Neural cell (in vitro differentiated cells): Measurements from ENCODE around the gene HDAC11. TPM values are rescaled to one million over a fixed set of nuclear protein-coding genes. Genes with fewer than 3 reads are reported as not detected.

Experiments
- H2AFZ ChIP-seq: fragments of 200-600, 300-800 bp; sonication (generic), shearing (Covaris generic); 2 replicates; pipeline ENCODE4 v1.6.0; 2014; ENCODE audit warnings: low read depth, mild to moderate bottlenecking, antibody characterized with exemption, low read length, moderate library complexity
- H3F3A ChIP-seq: fragments of 200-600 bp; shearing (Covaris generic); 2 replicates; pipeline ENCODE4 v1.6.1; 2016; ENCODE audit warnings: mild to moderate bottlenecking, moderate library complexity, mixed read lengths, antibody characterized with exemption, low read length; ENCODE audit not compliant: insufficient read depth, poor library complexity, severe bottlenecking
- H3K27ac ChIP-seq: fragments of 200-600, 300-800 bp; sonication (generic), shearing (Covaris generic); 2 replicates; pipeline ENCODE4 v1.5.1; 2014; ENCODE audit warnings: mild to moderate bottlenecking, low read length, moderate library complexity
- H3K27me3 ChIP-seq: fragments of 300-800, 200-600 bp; sonication (generic), shearing (Covaris generic); 2 replicates; pipeline ENCODE4 v1.6.0; 2014; ENCODE audit warnings: mild to moderate bottlenecking, low read depth, low read length, moderate library complexity; ENCODE audit not compliant: insufficient read depth
- H3K36me3 ChIP-seq: fragments of 300-800, 200-600 bp; sonication (generic), shearing (Covaris generic); 2 replicates; pipeline ENCODE4 v1.5.1; 2014; ENCODE audit warnings: mild to moderate bottlenecking, antibody characterized with exemption, low read length, moderate library complexity; ENCODE audit not compliant: insufficient read depth
- H3K4me2 ChIP-seq: fragments of 300-800, 200-600 bp; sonication (generic), shearing (Covaris generic); 2 replicates; pipeline ENCODE4 v1.6.0; 2014; ENCODE audit warnings: mild to moderate bottlenecking, low read length
- H3K4me3 ChIP-seq: fragments of 300-800, 200-600 bp; sonication (generic), shearing (Covaris generic); 2 replicates; pipeline ENCODE4 v1.5.1; 2014; ENCODE audit warnings: mild to moderate bottlenecking, low read length, moderate library complexity
- H3K79me2 ChIP-seq: fragments of 200-600 bp; shearing (Covaris generic); replicated peaks from 2 replicates; pipeline ENCODE4 v1.6.0; 2014; ENCODE audit warnings: mild to moderate bottlenecking, low read length, moderate library complexity; ENCODE audit not compliant: insufficient read depth
- H3K9ac ChIP-seq: fragments of 300-800, 200-600 bp; sonication (generic), shearing (Covaris generic); 2 replicates; pipeline ENCODE4 v1.6.1; 2016; ENCODE audit warnings: mild to moderate bottlenecking, low read length, mixed read lengths
- H3K9me2 ChIP-seq: fragments of 200-600 bp; shearing (Covaris generic); 2 replicates; pipeline ENCODE4 v1.6.1; 2016; ENCODE audit warnings: mild to moderate bottlenecking, low read length, mixed read lengths; ENCODE audit not compliant: insufficient read depth
- H3K9me3 ChIP-seq: fragments of 200-600, 300-800 bp; sonication (generic), shearing (Covaris generic); 2 replicates; pipeline ENCODE4 v1.6.1; 2016; ENCODE audit warnings: mild to moderate bottlenecking, mixed run types, low read length, moderate library complexity, mixed read lengths
- H4K20me1 ChIP-seq: fragments of 200-600 bp; shearing (Covaris generic); 2 replicates; pipeline ENCODE4 v1.6.1; 2016; ENCODE audit warnings: mild to moderate bottlenecking, mixed run types; ENCODE audit not compliant: insufficient read depth
- CTCF ChIP-seq: fragments of 450-650 bp; IDR thresholded peaks from 2 replicates; pipeline ENCODE4 v1.5.1; 2014; ENCODE audit warnings: antibody characterized with exemption, mild to moderate bottlenecking, moderate library complexity; ENCODE audit not compliant: poor library complexity, severe bottlenecking
- EP300 ChIP-seq: fragments of 450-650 bp; conservative IDR thresholded peaks from 2 replicates; pipeline ENCODE4 v1.6.1; 2014; ENCODE audit warnings: antibody characterized with exemption, mild to moderate bottlenecking, moderate library complexity; ENCODE audit not compliant: poor library complexity, severe bottlenecking
- EZH2 ChIP-seq: fragments of 200-600, 300-800 bp; shearing (Covaris generic), sonication (generic); IDR thresholded peaks from 2 replicates; pipeline ENCODE4 v1.6.1; 2014; ENCODE audit warnings: antibody characterized with exemption, low read length, borderline replicate concordance, mild to moderate bottlenecking; ENCODE audit not compliant: insufficient read depth, poor library complexity, severe bottlenecking
- MXI1 ChIP-seq: fragments of 450-650 bp; conservative IDR thresholded peaks from 2 replicates; pipeline ENCODE4 v1.6.1; 2014; ENCODE audit warnings: antibody characterized with exemption, mild to moderate bottlenecking; ENCODE audit not compliant: poor library complexity, severe bottlenecking
- POLR2AphosphoS5 ChIP-seq: IDR thresholded peaks from 2 replicates; pipeline ENCODE4 v1.6.1; 2012
- RAD21 ChIP-seq: fragments of 450-650 bp; conservative IDR thresholded peaks from 2 replicates; pipeline ENCODE4 v1.6.1; 2014; ENCODE audit warnings: antibody characterized with exemption, mild to moderate bottlenecking, moderate library complexity
- SMC3 ChIP-seq: fragments of 450-650 bp; conservative IDR thresholded peaks from 2 replicates; pipeline ENCODE4 v1.6.1; 2014; ENCODE audit warnings: antibody characterized with exemption, mild to moderate bottlenecking, moderate library complexity; ENCODE audit not compliant: poor library complexity
- TAF1 ChIP-seq: IDR thresholded peaks from 2 replicates; pipeline ENCODE4 v1.6.1; 2012; ENCODE audit warnings: low read depth
- polyA plus RNA-seq: library from polyadenylated mRNA; depleted of rRNA; stranded (reverse); fragments of >200 nt; gene quantifications from 2 replicates; pipeline ENCODE4 v1.2.3, GENCODE V29; 2014
- TF ChIP-seq, protein P1 (sequence below): IDR thresholded peaks from 2 replicates; pipeline ENCODE4 v1.6.1; 2012; ENCODE audit warnings: borderline replicate concordance

Gene HDAC11
- polyA plus RNA-seq, 1 donor from 2014 or later = 14.8 TPM

GRCh38 chr3:13532631-13533030 is 52.5 kb downstream of the HDAC11 start:
- TF ChIP-seq MXI1 (no peak), CTCF (no peak), SMC3 (no peak), TAF1 (no peak), EP300 (no peak), RAD21 (no peak), EZH2 (no peak), POLR2AphosphoS5 (no peak)
- TF ChIP-seq, protein P1, sequence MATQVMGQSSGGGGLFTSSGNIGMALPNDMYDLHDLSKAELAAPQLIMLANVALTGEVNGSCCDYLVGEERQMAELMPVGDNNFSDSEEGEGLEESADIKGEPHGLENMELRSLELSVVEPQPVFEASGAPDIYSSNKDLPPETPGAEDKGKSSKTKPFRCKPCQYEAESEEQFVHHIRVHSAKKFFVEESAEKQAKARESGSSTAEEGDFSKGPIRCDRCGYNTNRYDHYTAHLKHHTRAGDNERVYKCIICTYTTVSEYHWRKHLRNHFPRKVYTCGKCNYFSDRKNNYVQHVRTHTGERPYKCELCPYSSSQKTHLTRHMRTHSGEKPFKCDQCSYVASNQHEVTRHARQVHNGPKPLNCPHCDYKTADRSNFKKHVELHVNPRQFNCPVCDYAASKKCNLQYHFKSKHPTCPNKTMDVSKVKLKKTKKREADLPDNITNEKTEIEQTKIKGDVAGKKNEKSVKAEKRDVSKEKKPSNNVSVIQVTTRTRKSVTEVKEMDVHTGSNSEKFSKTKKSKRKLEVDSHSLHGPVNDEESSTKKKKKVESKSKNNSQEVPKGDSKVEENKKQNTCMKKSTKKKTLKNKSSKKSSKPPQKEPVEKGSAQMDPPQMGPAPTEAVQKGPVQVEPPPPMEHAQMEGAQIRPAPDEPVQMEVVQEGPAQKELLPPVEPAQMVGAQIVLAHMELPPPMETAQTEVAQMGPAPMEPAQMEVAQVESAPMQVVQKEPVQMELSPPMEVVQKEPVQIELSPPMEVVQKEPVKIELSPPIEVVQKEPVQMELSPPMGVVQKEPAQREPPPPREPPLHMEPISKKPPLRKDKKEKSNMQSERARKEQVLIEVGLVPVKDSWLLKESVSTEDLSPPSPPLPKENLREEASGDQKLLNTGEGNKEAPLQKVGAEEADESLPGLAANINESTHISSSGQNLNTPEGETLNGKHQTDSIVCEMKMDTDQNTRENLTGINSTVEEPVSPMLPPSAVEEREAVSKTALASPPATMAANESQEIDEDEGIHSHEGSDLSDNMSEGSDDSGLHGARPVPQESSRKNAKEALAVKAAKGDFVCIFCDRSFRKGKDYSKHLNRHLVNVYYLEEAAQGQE = no peak
- Histone ChIP-seq H3K4me2 (no peak overlapping the region), H3K9ac (no peak overlapping the region), H2AFZ (no peak overlapping the region), H3F3A (no peaks in the 10 kb centered on the region), H3K9me2 (no peaks in the 10 kb centered on the region), H3K36me3 (no peaks in the 10 kb centered on the region), H3K4me3 (no peak overlapping the region), H3K9me3 (no peaks in the 10 kb centered on the region), H3K27me3 (no peaks in the 10 kb centered on the region), H3K27ac (no peak overlapping the region), H4K20me1 (no peaks in the 10 kb centered on the region), H3K79me2 (no peaks in the 10 kb centered on the region)

DNA sequence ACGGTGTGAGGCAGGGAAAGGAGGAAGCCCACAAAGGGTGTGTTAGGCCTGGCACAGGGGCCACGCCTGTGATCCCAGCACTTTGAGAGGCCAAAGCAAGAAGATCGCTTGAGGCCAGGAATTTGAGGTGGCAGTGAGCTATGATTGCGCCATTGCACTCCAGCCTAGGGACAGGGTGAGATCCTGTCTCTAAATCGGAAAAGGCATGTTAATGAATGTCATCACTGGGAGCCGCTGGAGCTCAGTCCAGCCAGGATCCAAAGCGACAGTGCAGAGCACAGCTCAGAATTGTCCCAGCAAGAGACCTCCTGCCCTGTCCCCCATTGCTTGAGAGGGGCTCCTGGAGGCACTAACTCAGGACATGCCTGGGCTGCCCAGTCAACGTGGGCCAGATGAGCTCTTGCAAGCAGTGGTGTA is 53.8 kb downstream of the HDAC11 start:
- H2AFZ ChIP-seq = no peak overlapping the region
- no peak overlapping the region for H3K27ac ChIP-seq
- H3K4me2 ChIP-seq = no peak overlapping the region
- no peaks in the 10 kb centered on the region for H3K36me3 ChIP-seq
- H3K27me3 ChIP-seq = no peaks in the 10 kb centered on the region
- H3K9ac ChIP-seq = no peak overlapping the region
- H3K9me2 ChIP-seq = no peaks in the 10 kb centered on the region
- no peaks in the 10 kb centered on the region for H3F3A ChIP-seq
- H3K9me3 ChIP-seq = no peaks in the 10 kb centered on the region
- no peaks in the 10 kb centered on the region for H4K20me1 ChIP-seq
- H3K79me2 ChIP-seq = no peaks in the 10 kb centered on the region
- TF ChIP-seq SMC3 = no peak
- TF ChIP-seq, protein P1 = no peak
- no peak for TF ChIP-seq CTCF
- no peak for TF ChIP-seq POLR2AphosphoS5
- no peak for TF ChIP-seq TAF1
- TF ChIP-seq RAD21 = no peak
- TF ChIP-seq MXI1 = no peak
- TF ChIP-seq EZH2 = no peak
- no peak for TF ChIP-seq EP300
- no peak overlapping the region for H3K4me3 ChIP-seq
